AG09319 (cell line): ENCODE results near the gene PATL1.

ENCODE experiments used
- DNase-seq: peaks from one replicate; pipeline ENCODE4 v3.0.0-alpha.2; 2010; ENCODE audit warnings: low read depth; ENCODE audit errors: extremely low read depth
- CTCF ChIP-seq: IDR thresholded peaks from 2 replicates; pipeline ENCODE4 v1.5.1; 2011; ENCODE audit warnings: low read depth, mild to moderate bottlenecking, inconsistent platforms, low read length, moderate library complexity

The PATL1 gene

GRCh38 chr11:59680287-59681154 lies 11.7 kb upstream of the PATL1 start:
- peak; percentile 91 for TF ChIP-seq CTCF

GRCh38 chr11:59679347-59679746 lies 10.5 kb upstream of the PATL1 start:
- no peak for DNase-seq
- TF ChIP-seq CTCF = no peak

More at GRCh38 chr11:59680287-59681154, 11.7 kb upstream of the PATL1 start:
- peak; percentile 37 for DNase-seq

GRCh38 chr11:59678813-59679165 lies 10.0 kb upstream of the PATL1 start:
- no peak for DNase-seq
- TF ChIP-seq CTCF = no peak

GRCh38 chr11:59678118-59678812 lies 9.4 kb upstream of the PATL1 start:
- no peak for TF ChIP-seq CTCF
- no peak for DNase-seq

GRCh38 chr11:59676205-59676604 lies 7.4 kb upstream of the PATL1 start:
- no peak for DNase-seq
- TF ChIP-seq CTCF = no peak

GRCh38 chr11:59674291-59674690 lies 5.5 kb upstream of the PATL1 start:
- TF ChIP-seq CTCF = no peak
- DNase-seq = no peak

GRCh38 chr11:59673291-59673690 lies 4.5 kb upstream of the PATL1 start:
- TF ChIP-seq CTCF = no peak
- no peak for DNase-seq
